A549 (cell line): ENCODE data around the gene SWAP70. TPM values are rescaled to one million over a fixed set of nuclear protein-coding genes. Genes with fewer than 3 reads are reported as not detected.
A peak's percentile ranks its signal among the peaks of the same experiment; 100 is the strongest.

Experiments used
- ATAC-seq, 2 experiments: fragments of 200-7000 bp in 1 of 2; fragments of >200 bp in 1 of 2; cut with Nextera tagmentation in 1 of 2; cut with Tn5 transposase in 1 of 2; 3 replicates each; pipeline versions ENCODE4 v1.8.0 to v1.9.1; 2018 to 2020; ENCODE audit warnings: mild to moderate bottlenecking in 1 of 2, moderate library complexity in 1 of 2
- CTCF ChIA-PET: fragments of 300-600 bp; sonication (Branson Sonifier 250); formaldehyde crosslinking; extraction: SDS; loops from one replicate; lab custom pipeline; 2021; ENCODE audit warnings: antibody characterized with exemption, inconsistent platforms; lab: Yijun Ruan, JAX
- POLR2A ChIA-PET: fragments of 350-600 bp; formaldehyde crosslinking; extraction: SDS; loops from one replicate; lab custom pipeline; 2021; ENCODE audit warnings: antibody characterized with exemption, inconsistent platforms; lab: Yijun Ruan, JAX
- DNase-seq, 2 experiments: peaks; one replicate each; pipeline versions ENCODE4 v3.0.0 to v3.0.0-alpha.2; 2011 to 2016; ENCODE audit warnings: low read depth in 1 of 2, low spot score in 1 of 2
- FAIRE-seq: peaks from 2 replicates; lab custom pipeline; 2011; peaks lifted over from hg19 to GRCh38; lab: Jason Lieb, UNC
- H3K27ac ChIP-seq, 2 experiments: fragments of >200 bp; sonication (Bioruptor Twin); formaldehyde crosslinking; 3 replicates each; pipeline ENCODE4 v1.5.1; 2016 to 2017
- H3K4me1 ChIP-seq: fragments of >200 bp; sonication (Bioruptor Twin); formaldehyde crosslinking; 3 replicates; pipeline ENCODE4 v1.6.1; 2016
- H3K4me2 ChIP-seq: fragments of >200 bp; sonication (Bioruptor Twin); formaldehyde crosslinking; 3 replicates; pipeline ENCODE4 v1.6.1; 2016
- H3K4me3 ChIP-seq: fragments of >200 bp; sonication (Bioruptor Twin); formaldehyde crosslinking; 3 replicates; pipeline ENCODE4 v1.5.1; 2016
- H3K9me3 ChIP-seq: fragments of >200 bp; sonication (Bioruptor Twin); formaldehyde crosslinking; 3 replicates; pipeline ENCODE4 v1.6.1; 2016
- BHLHE40 ChIP-seq: IDR thresholded peaks from 2 replicates; pipeline ENCODE4 v1.6.1; 2012; ENCODE audit warnings: low read depth, low read length, inconsistent platforms
- CEBPB ChIP-seq, 2 experiments: fragments of >200 bp in 1 of 2; sonication (Bioruptor Twin) in 1 of 2; formaldehyde crosslinking in 1 of 2; IDR thresholded peaks; 2 replicates each; pipeline ENCODE4 v1.6.1; 2012 to 2016
- EHF ChIP-seq: fragments of 250-450 bp; sonication (Bioruptor Pico); IDR thresholded peaks from 2 replicates; pipeline ENCODE4 v1.5.0; 2020; ENCODE audit warnings: mild to moderate bottlenecking
- EHMT2 ChIP-seq: fragments of 200-600 bp; sonication (generic); IDR thresholded peaks from 2 replicates; pipeline ENCODE4 v1.6.1; 2016; ENCODE audit warnings: antibody characterized with exemption, low read depth, mild to moderate bottlenecking, moderate library complexity
- ESRRA ChIP-seq: fragments of 150-350 bp; IDR thresholded peaks from 2 replicates; pipeline ENCODE4 v1.6.1; 2014; ENCODE audit warnings: mild to moderate bottlenecking, low read length, borderline replicate concordance
- FOSL2 ChIP-seq, 2 experiments: fragments of 450-650 bp in 1 of 2; fragments of >200 bp in 1 of 2; sonication (Bioruptor Twin) in 1 of 2; formaldehyde crosslinking; IDR thresholded peaks; 2 replicates each; pipeline versions ENCODE4 v1.5.0 to v1.6.1; 2016 to 2020; ENCODE audit warnings: mild to moderate bottlenecking in 1 of 2, moderate library complexity in 1 of 2
- HOXB13 ChIP-seq: fragments of 250-450 bp; sonication (Bioruptor Pico); IDR thresholded peaks from 2 replicates; pipeline ENCODE4 v1.5.0; 2020; ENCODE audit warnings: low read depth, mild to moderate bottlenecking, moderate library complexity
- KDM1A ChIP-seq: fragments of 200-600 bp; sonication (generic); IDR thresholded peaks from 2 replicates; pipeline ENCODE4 v1.6.1; 2016; ENCODE audit warnings: low read depth, mild to moderate bottlenecking
- MYC ChIP-seq: IDR thresholded peaks from 2 replicates; pipeline ENCODE4 v1.6.1; 2012; ENCODE audit warnings: mild to moderate bottlenecking, inconsistent platforms, low read length, improper control_type of control experiment, borderline replicate concordance
- NFE2L2 ChIP-seq: fragments of 150-350 bp; conservative IDR thresholded peaks from 2 replicates; pipeline ENCODE4 v1.6.1; 2014; ENCODE audit warnings: low read length
- NPAS2 ChIP-seq: fragments of 250-450 bp; sonication (Bioruptor Pico); IDR thresholded peaks from 2 replicates; pipeline ENCODE4 v1.8.0; 2022; ENCODE audit warnings: mild to moderate bottlenecking, moderate library complexity, borderline replicate concordance
- RAD21 ChIP-seq, 2 experiments: fragments of >200 bp in 1 of 2; sonication (Bioruptor Twin) in 1 of 2; formaldehyde crosslinking in 1 of 2; IDR thresholded peaks in 1 of 2; conservative IDR thresholded peaks in 1 of 2; 2 replicates in 1 of 2; 3 replicates in 1 of 2; pipeline ENCODE4 v1.6.1; 2012 to 2018; ENCODE audit warnings: inconsistent platforms in 1 of 2
- RCOR1 ChIP-seq: fragments of 150-350 bp; IDR thresholded peaks from 2 replicates; pipeline ENCODE4 v1.6.1; 2014; ENCODE audit warnings: antibody characterized with exemption, low read length, low read depth
- RFX5 ChIP-seq: fragments of 450-650 bp; IDR thresholded peaks from 2 replicates; pipeline ENCODE4 v1.7.1; 2014; ENCODE audit warnings: antibody characterized with exemption, mild to moderate bottlenecking, moderate library complexity
- SMC3 ChIP-seq: fragments of >200 bp; sonication (Bioruptor Twin); formaldehyde crosslinking; IDR thresholded peaks from 3 replicates; pipeline ENCODE4 v1.6.1; 2018; ENCODE audit warnings: inconsistent platforms
- SREBF2 ChIP-seq: fragments of 450-650 bp; IDR thresholded peaks from 2 replicates; pipeline ENCODE4 v1.6.1; 2014; ENCODE audit warnings: mild to moderate bottlenecking, moderate library complexity
- ZC3H11A ChIP-seq: fragments of 450-650 bp; IDR thresholded peaks from 2 replicates; pipeline ENCODE4 v1.6.1; 2014; ENCODE audit warnings: antibody characterized with exemption, mild to moderate bottlenecking
- ZFP36 ChIP-seq: fragments of 450-650 bp; IDR thresholded peaks from 2 replicates; pipeline ENCODE4 v1.6.1; 2014; ENCODE audit warnings: borderline replicate concordance; ENCODE audit not compliant: partially characterized antibody
- ZNF302 ChIP-seq: fragments of 250-450 bp; sonication (Bioruptor Pico); IDR thresholded peaks from 2 replicates; pipeline ENCODE4 v1.9.0; 2021; ENCODE audit warnings: inconsistent platforms, mild to moderate bottlenecking, moderate library complexity
- ZSCAN20 ChIP-seq: fragments of 250-450 bp; sonication (Bioruptor Pico); IDR thresholded peaks from 2 replicates; pipeline ENCODE4 v1.8.0; 2022; ENCODE audit warnings: mild to moderate bottlenecking, moderate library complexity
- WGBS: methylation state at CpG from one replicate; pipeline ENCODE4 v1.1.6; 2017; ENCODE audit errors: missing lambda C conversion rate; 5-methylcytosine and 5-hydroxymethylcytosine counted together
- polyA plus RNA-seq, 4 experiments: library from polyadenylated mRNA; depleted of rRNA in 3 of 4; stranded (reverse); fragments of >200 nt; fragmentation: RNase III in 1 of 4; extraction: RNeasy Plus Mini Kit Qiagen cat#74134 plus additional on column Dnase treatment in 1 of 4; gene quantifications; 2 replicates in 3 of 4; 3 replicates in 1 of 4; pipeline ENCODE4 v1.2.3, GENCODE V29; 2011 to 2017
- TF ChIP-seq, protein P1 (sequence below): fragments of >200 bp; sonication (Bioruptor Twin); formaldehyde crosslinking; IDR thresholded peaks from 3 replicates; pipeline ENCODE4 v1.5.1; 2016
- TF ChIP-seq, protein P2 (sequence below): IDR thresholded peaks from 2 replicates; pipeline ENCODE4 v1.6.1; 2012
- TF ChIP-seq, protein P3 (sequence below): fragments of 150-350 bp; IDR thresholded peaks from 2 replicates; pipeline ENCODE4 v1.6.1; 2014; ENCODE audit warnings: low read depth, mild to moderate bottlenecking, low read length
- TF ChIP-seq, protein P4 (sequence below): fragments of >200 bp; sonication (Bioruptor Twin); formaldehyde crosslinking; IDR thresholded peaks from 2 replicates; pipeline ENCODE4 v1.6.1; 2016

SWAP70 gene
- polyA plus RNA-seq, 2 of the 4 experiments (the other 2 are of a cell fraction), result 24.5 to 25.5 TPM

DNA sequence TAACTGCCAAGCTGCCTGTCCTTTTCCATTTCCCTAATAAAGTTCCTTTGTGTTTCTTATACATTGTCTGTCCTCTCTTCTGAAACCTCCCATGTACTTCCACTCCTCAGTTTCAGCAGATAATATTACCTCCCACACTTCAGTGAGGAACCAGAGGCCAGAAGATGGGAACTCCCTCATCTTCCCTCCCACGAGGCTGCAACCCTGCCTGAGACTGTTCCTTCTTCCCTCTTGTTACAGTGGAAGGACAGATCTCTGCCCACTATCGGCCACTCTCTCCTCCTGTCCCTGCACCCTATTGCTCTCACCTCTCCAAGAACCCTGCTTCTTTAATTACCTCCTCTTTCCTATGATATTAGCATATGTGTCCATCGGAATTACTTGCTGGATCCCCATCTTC, 38.1 kb upstream of the SWAP70 start:
- H3K4me2 ChIP-seq, result no peak overlapping the region
- ChIA-PET POLR2A (no interaction called here), CTCF (interaction anchor here (1.4 to 3.0 kb wide), 2 partner anchors 13 to 123 kb away, joined by 3 to 10 read pairs; no protein-coding TSS in a partner anchor)
- H3K4me3 ChIP-seq, result no peak overlapping the region
- WGBS, result 47% methylated on average over 3 of the region's 3 CpGs
- no peaks in the 10 kb centered on the region for H3K4me1 ChIP-seq
- ATAC-seq (peak in 1 of 2 experiments; percentile 39; a peak in 2 of 6 replicates), DNase-seq (no peak), FAIRE-seq (no peak)
- no peaks in the 10 kb centered on the region for H3K9me3 ChIP-seq
- H3K27ac ChIP-seq, result no peak overlapping the region
- TF ChIP-seq BHLHE40 (no peak), ZC3H11A (no peak), EHF (no peak), RAD21 (conservative IDR thresholded peaks at IDR 0.05 in 1 of 2, IDR thresholded peaks at IDR 0.05 in 1 of 2) (no peak), ZNF302 (no peak), KDM1A (no peak), ZSCAN20 (CRISPR knock-in tag) (no peak), ESRRA (no peak), HOXB13 (CRISPR knock-in tag) (no peak), NPAS2 (CRISPR knock-in tag) (no peak), EHMT2 (no peak), NFE2L2 (no peak), RCOR1 (no peak), MYC (no peak)
- TF ChIP-seq, protein P1, sequence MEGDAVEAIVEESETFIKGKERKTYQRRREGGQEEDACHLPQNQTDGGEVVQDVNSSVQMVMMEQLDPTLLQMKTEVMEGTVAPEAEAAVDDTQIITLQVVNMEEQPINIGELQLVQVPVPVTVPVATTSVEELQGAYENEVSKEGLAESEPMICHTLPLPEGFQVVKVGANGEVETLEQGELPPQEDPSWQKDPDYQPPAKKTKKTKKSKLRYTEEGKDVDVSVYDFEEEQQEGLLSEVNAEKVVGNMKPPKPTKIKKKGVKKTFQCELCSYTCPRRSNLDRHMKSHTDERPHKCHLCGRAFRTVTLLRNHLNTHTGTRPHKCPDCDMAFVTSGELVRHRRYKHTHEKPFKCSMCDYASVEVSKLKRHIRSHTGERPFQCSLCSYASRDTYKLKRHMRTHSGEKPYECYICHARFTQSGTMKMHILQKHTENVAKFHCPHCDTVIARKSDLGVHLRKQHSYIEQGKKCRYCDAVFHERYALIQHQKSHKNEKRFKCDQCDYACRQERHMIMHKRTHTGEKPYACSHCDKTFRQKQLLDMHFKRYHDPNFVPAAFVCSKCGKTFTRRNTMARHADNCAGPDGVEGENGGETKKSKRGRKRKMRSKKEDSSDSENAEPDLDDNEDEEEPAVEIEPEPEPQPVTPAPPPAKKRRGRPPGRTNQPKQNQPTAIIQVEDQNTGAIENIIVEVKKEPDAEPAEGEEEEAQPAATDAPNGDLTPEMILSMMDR, result no peak
- TF ChIP-seq, protein P2, sequence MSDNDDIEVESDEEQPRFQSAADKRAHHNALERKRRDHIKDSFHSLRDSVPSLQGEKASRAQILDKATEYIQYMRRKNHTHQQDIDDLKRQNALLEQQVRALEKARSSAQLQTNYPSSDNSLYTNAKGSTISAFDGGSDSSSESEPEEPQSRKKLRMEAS, result no peak
- TF ChIP-seq, all 56 proteins: peak for 0

DNA sequence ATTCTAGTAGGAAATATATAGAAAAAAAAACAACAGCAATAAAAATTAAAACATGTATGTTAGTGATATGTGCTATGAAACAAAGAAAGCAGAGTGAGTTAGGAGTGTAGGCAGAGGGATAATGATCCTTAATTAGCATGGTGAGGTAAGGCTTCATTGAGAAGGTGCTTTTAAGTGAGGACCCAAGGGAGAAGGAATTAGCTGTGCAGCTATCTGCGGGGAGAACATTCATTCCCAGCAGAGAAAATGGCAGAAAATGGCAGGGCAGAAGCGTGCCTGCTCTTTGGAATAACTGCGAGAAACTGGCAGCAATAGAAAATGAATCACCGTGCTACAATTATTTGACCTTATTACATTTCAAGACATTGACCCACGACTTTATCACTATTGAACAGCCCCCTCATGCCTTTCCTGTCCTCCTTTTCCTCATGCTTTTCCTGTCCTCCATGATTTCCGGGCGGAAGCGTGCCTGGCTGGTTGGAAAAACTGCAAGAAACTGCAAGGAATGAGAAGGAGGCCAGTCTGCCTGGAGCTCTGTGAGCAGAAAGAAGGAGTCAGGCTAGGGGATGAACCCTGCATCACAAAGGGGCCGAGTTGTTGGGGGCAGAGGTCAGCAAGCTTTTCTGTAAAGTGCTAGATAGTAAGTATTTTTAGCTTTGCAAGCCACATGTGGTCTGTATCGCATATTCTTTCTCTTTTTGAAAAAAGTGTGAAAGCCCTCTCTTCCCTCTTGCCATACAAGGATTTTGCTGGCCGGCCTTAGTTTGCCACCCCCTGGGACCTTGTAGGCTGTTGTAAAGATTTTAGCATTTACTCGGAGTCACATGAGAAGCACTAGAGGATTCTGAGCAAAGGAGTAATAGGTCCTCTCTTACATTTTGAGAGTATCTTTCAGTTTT, 37.1 kb upstream of the SWAP70 start:
- no peak overlapping the region for H3K4me2 ChIP-seq
- CTCF ChIA-PET, result interaction anchor here (3.0 kb wide), 1 partner anchor 14 kb away, joined by 10 read pairs; no protein-coding TSS in a partner anchor
- 77% methylated on average over 12 of the region's 12 CpGs for WGBS
- no peaks in the 10 kb centered on the region for H3K9me3 ChIP-seq
- H3K4me3 ChIP-seq, result no peak overlapping the region
- H3K4me1 ChIP-seq, result no peaks in the 10 kb centered on the region
- no peak for DNase-seq
- no peak for FAIRE-seq
- POLR2A ChIA-PET, result no interaction called here
- no peak for ATAC-seq
- no peak overlapping the region for H3K27ac ChIP-seq
- no peak for TF ChIP-seq SREBF2
- TF ChIP-seq CEBPB (IDR thresholded peaks at IDR 0.05), result no peak
- TF ChIP-seq ZFP36, result no peak
- TF ChIP-seq SMC3, result no peak
- no peak for TF ChIP-seq RFX5
- TF ChIP-seq, protein P3, sequence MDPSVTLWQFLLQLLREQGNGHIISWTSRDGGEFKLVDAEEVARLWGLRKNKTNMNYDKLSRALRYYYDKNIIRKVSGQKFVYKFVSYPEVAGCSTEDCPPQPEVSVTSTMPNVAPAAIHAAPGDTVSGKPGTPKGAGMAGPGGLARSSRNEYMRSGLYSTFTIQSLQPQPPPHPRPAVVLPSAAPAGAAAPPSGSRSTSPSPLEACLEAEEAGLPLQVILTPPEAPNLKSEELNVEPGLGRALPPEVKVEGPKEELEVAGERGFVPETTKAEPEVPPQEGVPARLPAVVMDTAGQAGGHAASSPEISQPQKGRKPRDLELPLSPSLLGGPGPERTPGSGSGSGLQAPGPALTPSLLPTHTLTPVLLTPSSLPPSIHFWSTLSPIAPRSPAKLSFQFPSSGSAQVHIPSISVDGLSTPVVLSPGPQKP, result no peak
- TF ChIP-seq, protein P4, sequence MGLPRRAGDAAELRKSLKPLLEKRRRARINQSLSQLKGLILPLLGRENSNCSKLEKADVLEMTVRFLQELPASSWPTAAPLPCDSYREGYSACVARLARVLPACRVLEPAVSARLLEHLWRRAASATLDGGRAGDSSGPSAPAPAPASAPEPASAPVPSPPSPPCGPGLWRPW, result no peak
- TF ChIP-seq FOSL2 (IDR thresholded peaks at IDR 0.05), result no peak
- no peak for TF ChIP-seq FOSL2 (CRISPR knock-in tag; IDR thresholded peaks at IDR 0.05)
